Hepatocyte (in vitro differentiated cells): ENCODE results near the gene NXPE2.

Experiments
- CTCF ChIP-seq: fragments of 200-600 bp; sonication (generic); IDR thresholded peaks from 2 replicates; pipeline ENCODE4 v1.5.1; 2016; ENCODE audit warnings: antibody characterized with exemption, mild to moderate bottlenecking; ENCODE audit not compliant: poor library complexity
- EZH2 ChIP-seq: fragments of 200-600 bp; sonication (generic); IDR thresholded peaks from 2 replicates; pipeline ENCODE4 v1.6.1; 2016; ENCODE audit warnings: antibody characterized with exemption, mild to moderate bottlenecking, borderline replicate concordance
- EZH2phosphoT487 ChIP-seq: fragments of 200-600 bp; sonication (generic); IDR thresholded peaks from one replicate; pipeline ENCODE4 v1.6.1; 2018; ENCODE audit warnings: antibody characterized with exemption, mild to moderate bottlenecking, low read depth, moderate library complexity; ENCODE audit not compliant: unreplicated experiment, severe bottlenecking

DNA sequence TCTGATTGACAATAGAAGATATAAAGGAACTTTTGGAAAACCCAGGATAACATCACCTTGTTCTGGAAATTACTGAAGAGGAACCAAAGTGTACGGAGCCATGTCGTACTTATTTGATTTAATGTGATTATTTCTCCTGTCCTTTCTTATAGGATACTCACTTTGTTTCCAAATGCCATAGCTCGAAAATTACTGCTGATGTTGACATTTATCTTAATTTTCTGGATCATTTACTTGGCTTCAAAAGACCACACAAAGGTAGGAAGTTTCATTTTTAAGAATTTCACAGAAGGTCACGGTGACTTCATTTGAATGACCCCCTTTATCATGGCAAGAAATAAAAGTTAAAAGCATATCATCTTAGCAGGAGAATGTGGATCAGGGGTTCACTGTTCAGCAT, 1.2 kb downstream of the NXPE2 start:
- TF ChIP-seq CTCF (no peak), EZH2 (no peak), EZH2phosphoT487 (no peak)
